Upper lobe of left lung (tissue), 6 donors: ENCODE measurements around the gene ARID1B. TPM values are rescaled to one million over a fixed set of nuclear protein-coding genes. Genes with fewer than 3 reads are reported as not detected.

Experiments
- ATAC-seq, 2 donors: fragments of 200-7000 bp; cut with Tn5 transposase; one replicate each; pipeline ENCODE4 v1.9.1; 2022; ENCODE audit warnings: mild to moderate bottlenecking in 2 of 2, moderate library complexity in 2 of 2; ENCODE audit not compliant: low FRiP score in 2 of 2
- DNase-seq, 2 donors: peaks; one replicate each; pipeline ENCODE4 v3.0.0-alpha.2; 2019 to 2020
- H3K27ac ChIP-seq, 4 donors: fragments of 200-600 bp; sonication (generic); one replicate each; pipeline ENCODE4 v1.5.1; 2016 to 2019
- H3K27me3 ChIP-seq, 4 donors: fragments of 200-600 bp; sonication (generic); one replicate each; pipeline ENCODE4 v1.5.1; 2017 to 2019
- H3K36me3 ChIP-seq, 4 donors: fragments of 200-600 bp; sonication (generic); one replicate each; pipeline ENCODE4 v1.5.1; 2016 to 2019
- H3K4me1 ChIP-seq, 4 donors: fragments of 200-600 bp; sonication (generic); one replicate each; pipeline ENCODE4 v1.5.1; 2018 to 2019
- H3K4me3 ChIP-seq, 4 donors: fragments of 200-600 bp; sonication (generic); one replicate each; pipeline ENCODE4 v1.5.1; 2017 to 2019; ENCODE audit warnings: mild to moderate bottlenecking in 2 of 4, moderate library complexity in 1 of 4
- H3K9me3 ChIP-seq, 4 donors: fragments of 200-600 bp; sonication (generic); one replicate each; pipeline ENCODE4 v1.5.1; 2018 to 2019
- EP300 ChIP-seq, 4 donors: sonication (generic); formaldehyde crosslinking; IDR thresholded peaks; one replicate each; pipeline ENCODE4 v1.5.1; 2017; ENCODE audit warnings: antibody characterized with exemption in 4 of 4, control low read depth in 2 of 4
- POLR2A ChIP-seq, 4 donors: fragments of 450-650 bp; IDR thresholded peaks; one replicate each; pipeline ENCODE4 v1.5.1; 2016 to 2017; ENCODE audit warnings: antibody characterized with exemption in 4 of 4, mild to moderate bottlenecking in 2 of 4
- POLR2AphosphoS5 ChIP-seq, 2 donors: sonication (generic); formaldehyde crosslinking; IDR thresholded peaks; one replicate each; pipeline ENCODE4 v1.5.1; 2017; ENCODE audit warnings: antibody characterized with exemption in 2 of 2
- whole genome bisulfite sequencing, 2 donors: methylation state at CpG; one replicate each; pipeline ENCODE4 v1.1.5; 2017 to 2018; 5-methylcytosine and 5-hydroxymethylcytosine counted together
- total RNA-seq, 6 donors: library from RNA; depleted of rRNA in 4 of 6; stranded (reverse); fragments of >200 nt in 4 of 6; gene quantifications; one replicate each; pipeline versions ENCODE4 v1.1.0 to v1.2.1, GENCODE V29; 2016 to 2021
- TF ChIP-seq, protein P1 (sequence below), 6 experiments: fragments of 450-650 bp in 4 of 6; fragments of 200-600 bp in 2 of 6; sonication (generic) in 2 of 6; IDR thresholded peaks; one replicate each; pipeline ENCODE4 v1.5.1; 2016 to 2019; ENCODE audit warnings: antibody characterized with exemption in 6 of 6
- donor health status: DM: no; HTN: no; CAD: no; lungs with moderate emphysema.
- donor health status: DM: no; HTN: yes; CAD: no; lungs with severe emphysema.

The ARID1B gene
- total RNA-seq, 6 donors from 2014 or later, result 66.4 to 168 (median 109) TPM

DNA sequence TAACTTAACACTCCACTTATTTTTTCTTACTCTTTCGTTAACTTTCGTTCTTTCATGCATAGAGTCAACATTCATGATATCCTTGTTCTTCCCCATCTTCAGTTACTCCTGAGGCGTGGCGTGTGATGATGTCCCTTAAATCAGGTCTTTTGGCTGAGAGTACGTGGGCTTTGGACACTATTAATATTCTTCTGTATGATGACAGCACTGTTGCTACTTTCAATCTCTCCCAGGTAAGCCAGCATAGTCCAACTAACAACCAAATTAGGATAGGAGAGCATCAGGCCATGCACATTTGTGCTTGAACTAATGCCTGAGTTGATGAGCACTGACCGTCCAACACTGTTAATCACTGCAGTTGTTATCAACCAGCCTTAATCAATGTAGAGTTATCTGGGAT is 426.6 kb downstream of the ARID1B start:
- Histone ChIP-seq H3K27me3 (no peaks in the 10 kb centered on the region), H3K36me3 (peaks cover 26 to 77% (median 45%) of the 10 kb centered on the region in 4 donors), H3K9me3 (no peaks in the 10 kb centered on the region), H3K27ac (peak overlapping the region in 1 of 4 donors; percentile 8), H3K4me1 (peaks cover 0 to 7% (median 2%) of the 10 kb centered on the region in 4 donors), H3K4me3 (no peak overlapping the region)
- no peak for DNase-seq
- no peak for ATAC-seq
- WGBS, 2 donors, result 75 to 80% methylated on average over 6 of the region's 6 CpGs
- no peak for TF ChIP-seq EP300 (IDR thresholded peaks at IDR 0.05)
- TF ChIP-seq POLR2AphosphoS5 (IDR thresholded peaks at IDR 0.05), result no peak
- TF ChIP-seq, protein P1, sequence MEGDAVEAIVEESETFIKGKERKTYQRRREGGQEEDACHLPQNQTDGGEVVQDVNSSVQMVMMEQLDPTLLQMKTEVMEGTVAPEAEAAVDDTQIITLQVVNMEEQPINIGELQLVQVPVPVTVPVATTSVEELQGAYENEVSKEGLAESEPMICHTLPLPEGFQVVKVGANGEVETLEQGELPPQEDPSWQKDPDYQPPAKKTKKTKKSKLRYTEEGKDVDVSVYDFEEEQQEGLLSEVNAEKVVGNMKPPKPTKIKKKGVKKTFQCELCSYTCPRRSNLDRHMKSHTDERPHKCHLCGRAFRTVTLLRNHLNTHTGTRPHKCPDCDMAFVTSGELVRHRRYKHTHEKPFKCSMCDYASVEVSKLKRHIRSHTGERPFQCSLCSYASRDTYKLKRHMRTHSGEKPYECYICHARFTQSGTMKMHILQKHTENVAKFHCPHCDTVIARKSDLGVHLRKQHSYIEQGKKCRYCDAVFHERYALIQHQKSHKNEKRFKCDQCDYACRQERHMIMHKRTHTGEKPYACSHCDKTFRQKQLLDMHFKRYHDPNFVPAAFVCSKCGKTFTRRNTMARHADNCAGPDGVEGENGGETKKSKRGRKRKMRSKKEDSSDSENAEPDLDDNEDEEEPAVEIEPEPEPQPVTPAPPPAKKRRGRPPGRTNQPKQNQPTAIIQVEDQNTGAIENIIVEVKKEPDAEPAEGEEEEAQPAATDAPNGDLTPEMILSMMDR (IDR thresholded peaks at IDR 0.05), result no peak
- TF ChIP-seq POLR2A (IDR thresholded peaks at IDR 0.05), result no peak

DNA sequence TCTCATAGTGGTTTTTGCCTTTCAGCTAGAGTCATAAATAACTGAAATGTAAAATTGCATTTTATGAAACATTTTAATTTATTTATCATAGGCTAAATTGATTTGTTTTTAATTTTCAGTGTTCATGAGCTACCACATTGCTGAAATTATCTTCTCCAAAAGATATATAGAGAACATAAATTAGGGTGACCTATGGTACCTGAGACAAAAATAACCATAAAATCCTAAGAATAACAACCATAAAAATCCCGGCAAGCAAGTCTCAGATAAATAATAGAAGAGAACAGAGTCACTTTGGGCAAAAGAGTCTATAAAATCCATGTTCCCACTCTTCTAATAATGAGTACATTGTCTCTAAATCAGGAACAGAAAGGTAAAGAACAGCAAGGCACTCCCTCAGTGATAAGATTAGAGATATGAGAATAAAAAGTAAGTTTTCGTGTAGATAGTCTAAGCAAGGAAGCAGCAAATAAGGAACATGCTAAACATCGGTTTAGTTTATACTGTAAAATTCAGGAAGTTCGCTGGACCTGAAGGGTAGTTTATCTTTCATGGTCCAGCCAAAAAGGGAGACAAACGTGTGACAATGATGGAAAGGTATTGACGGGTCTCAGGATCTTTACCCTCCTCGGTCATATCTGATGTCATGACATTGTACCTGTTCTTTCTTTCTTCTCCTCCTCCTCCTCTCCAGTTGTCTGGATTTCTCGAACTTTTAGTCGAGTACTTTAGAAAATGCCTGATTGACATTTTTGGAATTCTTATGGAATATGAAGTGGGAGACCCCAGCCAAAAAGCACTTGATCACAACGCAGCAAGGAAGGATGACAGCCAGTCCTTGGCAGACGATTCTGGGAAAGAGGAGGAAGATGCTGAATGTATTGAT is 428.5 kb downstream of the ARID1B start:
- Histone ChIP-seq H3K27ac (no peak overlapping the region), H3K9me3 (no peaks in the 10 kb centered on the region), H3K27me3 (no peaks in the 10 kb centered on the region), H3K36me3 (peaks cover 23 to 68% (median 35%) of the 10 kb centered on the region in 4 donors), H3K4me3 (no peak overlapping the region), H3K4me1 (peaks cover 0 to 4% (median 2%) of the 10 kb centered on the region in 4 donors)
- whole genome bisulfite sequencing, 2 donors, result 78 to 81% methylated on average over 11 of the region's 11 CpGs
- no peak for DNase-seq
- TF ChIP-seq EP300 (IDR thresholded peaks at IDR 0.05) (no peak), POLR2A (IDR thresholded peaks at IDR 0.05) (no peak), POLR2AphosphoS5 (IDR thresholded peaks at IDR 0.05) (no peak)
- TF ChIP-seq, protein P1 (IDR thresholded peaks at IDR 0.05), result no peak
- ATAC-seq, result no peak

DNA sequence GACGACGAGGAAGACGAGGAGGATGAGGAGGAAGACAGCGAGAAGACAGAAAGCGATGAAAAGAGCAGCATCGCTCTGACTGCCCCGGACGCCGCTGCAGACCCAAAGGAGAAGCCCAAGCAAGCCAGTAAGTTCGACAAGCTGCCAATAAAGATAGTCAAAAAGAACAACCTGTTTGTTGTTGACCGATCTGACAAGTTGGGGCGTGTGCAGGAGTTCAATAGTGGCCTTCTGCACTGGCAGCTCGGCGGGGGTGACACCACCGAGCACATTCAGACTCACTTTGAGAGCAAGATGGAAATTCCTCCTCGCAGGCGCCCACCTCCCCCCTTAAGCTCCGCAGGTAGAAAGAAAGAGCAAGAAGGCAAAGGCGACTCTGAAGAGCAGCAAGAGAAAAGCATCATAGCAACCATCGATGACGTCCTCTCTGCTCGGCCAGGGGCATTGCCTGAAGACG is 429.2 kb downstream of the ARID1B start:
- H3K4me1 ChIP-seq, result peaks cover 0 to 4% (median 2%) of the 10 kb centered on the region in 4 donors
- no peak for DNase-seq
- TF ChIP-seq POLR2A (IDR thresholded peaks at IDR 0.05) (no peak), POLR2AphosphoS5 (IDR thresholded peaks at IDR 0.05) (no peak), EP300 (IDR thresholded peaks at IDR 0.05) (no peak)
- TF ChIP-seq, protein P1 (IDR thresholded peaks at IDR 0.05), result no peak
- no peak overlapping the region for H3K4me3 ChIP-seq
- peaks cover 17 to 61% (median 29%) of the 10 kb centered on the region in 4 donors for H3K36me3 ChIP-seq
- H3K27me3 ChIP-seq, result no peaks in the 10 kb centered on the region
- no peaks in the 10 kb centered on the region for H3K9me3 ChIP-seq
- 96 to 97% methylated on average over 23 of the region's 23 CpGs for WGBS, 2 donors
- ATAC-seq, result no peak
- H3K27ac ChIP-seq, result no peak overlapping the region

DNA sequence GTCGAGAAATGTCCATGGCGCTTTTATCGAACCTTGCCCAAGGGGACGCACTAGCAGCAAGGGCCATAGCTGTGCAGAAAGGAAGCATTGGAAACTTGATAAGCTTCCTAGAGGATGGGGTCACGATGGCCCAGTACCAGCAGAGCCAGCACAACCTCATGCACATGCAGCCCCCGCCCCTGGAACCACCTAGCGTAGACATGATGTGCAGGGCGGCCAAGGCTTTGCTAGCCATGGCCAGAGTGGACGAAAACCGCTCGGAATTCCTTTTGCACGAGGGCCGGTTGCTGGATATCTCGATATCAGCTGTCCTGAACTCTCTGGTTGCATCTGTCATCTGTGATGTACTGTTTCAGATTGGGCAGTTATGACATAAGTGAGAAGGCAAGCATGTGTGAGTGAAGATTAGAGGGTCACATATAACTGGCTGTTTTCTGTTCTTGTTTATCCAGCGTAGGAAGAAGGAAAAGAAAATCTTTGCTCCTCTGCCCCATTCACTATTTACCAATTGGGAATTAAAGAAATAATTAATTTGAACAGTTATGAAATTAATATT is 430.4 kb downstream of the ARID1B start:
- peaks cover 15 to 52% (median 23%) of the 10 kb centered on the region in 4 donors for H3K36me3 ChIP-seq
- H3K27me3 ChIP-seq, result no peaks in the 10 kb centered on the region
- ATAC-seq, result no peak
- no peak for DNase-seq
- H3K4me1 ChIP-seq, result peaks cover 0 to 4% (median 2%) of the 10 kb centered on the region in 4 donors
- H3K9me3 ChIP-seq, result no peaks in the 10 kb centered on the region
- TF ChIP-seq POLR2A (IDR thresholded peaks at IDR 0.05) (no peak), POLR2AphosphoS5 (IDR thresholded peaks at IDR 0.05) (no peak), EP300 (IDR thresholded peaks at IDR 0.05) (no peak)
- TF ChIP-seq, protein P1 (IDR thresholded peaks at IDR 0.05), result no peak
- no peak overlapping the region for H3K27ac ChIP-seq
- H3K4me3 ChIP-seq, result no peak overlapping the region
- WGBS, 2 donors, result 94 to 95% methylated on average over 15 of the region's 15 CpGs
